Parathyroid adenoma (tissue), 2 donors: Measurements from ENCODE around the gene IZUMO4.

Source experiments
- H2AFZ ChIP-seq: fragments of 300-600 bp; sonication (generic); one replicate; pipeline ENCODE4 v1.7.0; 2017; ENCODE audit warnings: antibody characterized with exemption, mild to moderate bottlenecking
- H3K27ac ChIP-seq: fragments of 300-600 bp; sonication (generic); one replicate; pipeline ENCODE4 v1.7.0; 2017
- H3K27me3 ChIP-seq: fragments of 300-600 bp; sonication (generic); one replicate; pipeline ENCODE4 v1.7.0; 2017; ENCODE audit warnings: low read length; ENCODE audit not compliant: control insufficient read depth, insufficient read depth
- H3K36me3 ChIP-seq: fragments of 300-600 bp; sonication (generic); one replicate; pipeline ENCODE4 v1.7.0; 2017; ENCODE audit warnings: low read length; ENCODE audit not compliant: control insufficient read depth, insufficient read depth
- H3K4me1 ChIP-seq: fragments of 300-600 bp; sonication (generic); one replicate; pipeline ENCODE4 v1.7.0; 2017; ENCODE audit warnings: control low read depth
- H3K4me2 ChIP-seq: fragments of 300-600 bp; sonication (generic); one replicate; pipeline ENCODE4 v1.7.0; 2017; ENCODE audit warnings: low read length
- H3K4me3 ChIP-seq: fragments of 300-600 bp; sonication (generic); one replicate; pipeline ENCODE4 v1.7.0; 2017; ENCODE audit warnings: low read depth, low read length
- H3K79me2 ChIP-seq: fragments of 300-600 bp; sonication (generic); one replicate; pipeline ENCODE4 v1.7.0; 2017; ENCODE audit warnings: control low read depth
- H3K9ac ChIP-seq: fragments of 300-600 bp; sonication (generic); one replicate; pipeline ENCODE4 v1.7.0; 2017; ENCODE audit warnings: mild to moderate bottlenecking
- H3K9me3 ChIP-seq: fragments of 300-600 bp; sonication (generic); one replicate; pipeline ENCODE4 v1.7.0; 2017; ENCODE audit warnings: low read length; ENCODE audit not compliant: control insufficient read depth
- CTCF ChIP-seq: fragments of 300-600 bp; sonication (generic); IDR thresholded peaks from one replicate; pipeline ENCODE4 v1.7.0; 2017; ENCODE audit warnings: antibody characterized with exemption, mild to moderate bottlenecking
- donor health status: primary hyperparathyroidism.

The IZUMO4 gene

DNA sequence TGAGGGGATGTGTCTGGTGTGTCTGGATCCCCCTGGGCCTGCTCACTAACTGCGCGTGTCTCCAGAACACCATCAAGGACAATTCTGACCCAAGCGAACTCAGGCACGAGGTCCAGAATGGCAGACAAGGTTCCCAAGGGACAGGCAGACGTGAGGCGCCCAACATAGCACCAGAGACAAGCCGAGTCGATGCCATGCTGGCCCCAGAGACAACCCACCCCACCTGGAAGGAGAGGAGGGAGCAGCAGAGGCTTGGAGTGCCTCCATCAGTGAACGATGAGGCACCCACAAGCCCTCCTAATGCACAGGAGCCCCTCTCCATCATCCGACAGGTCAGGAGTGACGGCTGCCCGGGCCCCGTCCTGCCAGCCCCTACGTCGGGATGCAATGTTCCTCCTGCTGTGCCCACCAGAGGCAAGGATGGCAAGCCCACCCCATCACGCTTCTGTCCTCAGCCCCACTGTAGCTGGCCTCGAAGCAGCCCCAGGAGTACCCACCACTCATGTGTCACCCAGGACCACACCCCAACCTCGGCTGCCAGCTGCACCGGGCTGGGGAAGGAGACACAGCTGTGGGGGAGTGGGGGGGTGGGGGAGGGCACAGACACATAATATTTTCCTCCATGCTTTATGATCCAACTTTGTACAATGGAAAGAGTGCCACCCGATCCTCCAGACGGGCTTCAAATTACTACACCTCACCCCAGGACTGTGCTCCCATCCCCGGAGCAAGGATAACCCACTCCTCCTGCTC is 42.8 kb downstream of the IZUMO4 start:
- Histone ChIP-seq H3K27me3 (no peaks in the 10 kb centered on the region), H3K36me3 (no peaks in the 10 kb centered on the region)
- TF ChIP-seq CTCF = no peak

DNA sequence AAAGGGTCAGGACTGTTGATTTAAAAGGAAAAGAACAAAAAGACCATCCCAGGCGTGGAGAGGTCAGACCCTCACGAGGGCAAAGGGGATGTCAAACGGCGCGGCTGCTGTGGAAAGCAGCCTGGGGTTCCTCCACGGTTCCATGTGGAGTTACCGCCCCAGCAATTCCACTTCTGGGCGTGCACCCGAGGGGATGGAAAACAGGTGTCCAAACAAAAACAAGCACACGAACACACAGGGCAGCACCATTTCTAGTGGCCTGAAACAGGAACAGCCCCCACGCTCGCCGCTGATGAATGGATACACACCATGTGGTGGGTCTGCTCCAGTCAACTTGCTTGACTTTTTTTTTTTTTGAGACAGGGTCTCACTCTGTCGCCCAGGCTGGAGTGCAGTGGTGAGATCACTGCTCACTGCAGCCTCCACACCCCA is 43.4 kb downstream of the IZUMO4 start:
- Histone ChIP-seq H3K27me3 (no peaks in the 10 kb centered on the region), H3K36me3 (no peaks in the 10 kb centered on the region), H3K79me2 (peaks cover 86% of the 10 kb centered on the region), H2AFZ (no peak overlapping the region), H3K4me1 (no peaks in the 10 kb centered on the region), H3K4me3 (no peak overlapping the region), H3K9ac (no peak overlapping the region), H3K4me2 (no peak overlapping the region), H3K27ac (no peak overlapping the region), H3K9me3 (no peaks in the 10 kb centered on the region)
- TF ChIP-seq CTCF = no peak

More for the DNA sequence above, 42.8 kb downstream of the IZUMO4 start:
- Histone ChIP-seq H3K27ac (no peak overlapping the region), H3K9me3 (no peaks in the 10 kb centered on the region), H2AFZ (no peak overlapping the region), H3K9ac (no peak overlapping the region), H3K4me1 (no peaks in the 10 kb centered on the region), H3K4me3 (no peak overlapping the region), H3K4me2 (no peak overlapping the region), H3K79me2 (peaks cover 90% of the 10 kb centered on the region)

GRCh38 chr19:2142173-2142829 is 45.6 kb downstream of the IZUMO4 start:
- Histone ChIP-seq H3K4me1 (peaks cover 6% of the 10 kb centered on the region), H3K27ac (no peak overlapping the region), H3K4me2 (no peak overlapping the region), H3K36me3 (no peaks in the 10 kb centered on the region), H3K9ac (no peak overlapping the region), H3K4me3 (no peak overlapping the region), H3K79me2 (peaks cover 84% of the 10 kb centered on the region), H3K27me3 (no peaks in the 10 kb centered on the region), H3K9me3 (no peaks in the 10 kb centered on the region), H2AFZ (no peak overlapping the region)
- no peak for TF ChIP-seq CTCF

DNA sequence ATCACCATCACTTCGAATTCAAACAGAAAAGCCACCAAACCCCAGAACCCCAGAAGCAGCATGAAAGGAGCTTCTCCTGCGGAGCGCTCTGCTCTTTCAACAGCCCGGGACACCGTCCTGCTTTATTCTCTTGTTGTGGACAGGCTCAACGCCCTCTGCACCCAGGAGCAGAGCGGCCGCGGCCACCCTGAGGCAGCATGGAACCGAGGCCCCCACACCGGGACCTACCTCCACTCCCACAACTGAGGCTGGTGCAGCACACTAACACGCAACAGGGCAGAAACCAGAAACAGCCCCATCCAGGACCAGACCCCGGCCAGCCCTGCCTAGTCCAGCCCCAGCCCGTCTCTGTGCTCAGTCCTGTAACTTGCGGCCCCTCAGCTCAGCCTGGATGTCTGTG is 47.5 kb downstream of the IZUMO4 start:
- H3K4me1 ChIP-seq = peaks cover 6% of the 10 kb centered on the region
- H3K4me2 ChIP-seq = no peak overlapping the region
- peaks cover 84% of the 10 kb centered on the region for H3K79me2 ChIP-seq
- H3K27me3 ChIP-seq = no peaks in the 10 kb centered on the region
- no peaks in the 10 kb centered on the region for H3K9me3 ChIP-seq
- no peak for TF ChIP-seq CTCF
- H3K9ac ChIP-seq = no peak overlapping the region
- no peak overlapping the region for H3K4me3 ChIP-seq
- no peak overlapping the region for H3K27ac ChIP-seq
- H2AFZ ChIP-seq = no peak overlapping the region
- no peaks in the 10 kb centered on the region for H3K36me3 ChIP-seq
